ENCODE data around the gene NFYA.

The NFYA gene

GRCh38 chr6:41040101-41040939 lies 32.5 kb upstream of the NFYA start:
- H3K4me1 Mint-ChIP-seq (ENCODE audit: low read depth): peaks cover 10% of the 10 kb centered on the region
- no peaks in the 10 kb centered on the region for H3K27me3 Mint-ChIP-seq
- H3K36me3 Mint-ChIP-seq (ENCODE audit: low read depth): peaks cover 8% of the 10 kb centered on the region
- H3K9me3 Mint-ChIP-seq: no peaks in the 10 kb centered on the region
- DNase-seq: no peak
- H3K4me3 Mint-ChIP-seq: no peak overlapping the region
- H3K27ac Mint-ChIP-seq: peak overlapping the region; percentile 9

- Mint-ChIP-seq H3K36me3 (ENCODE audit: low read depth) (peaks cover 9% of the 10 kb centered on the region), H3K4me1 (ENCODE audit: low read depth) (peaks cover 10% of the 10 kb centered on the region), H3K27ac (no peak overlapping the region), H3K9me3 (no peaks in the 10 kb centered on the region), H3K4me3 (no peak overlapping the region), H3K27me3 (no peaks in the 10 kb centered on the region)
- no peak for DNase-seq
These were observed 31.7 kb upstream of the NFYA start for GRCh38 chr6:41040940-41041536.

DNA sequence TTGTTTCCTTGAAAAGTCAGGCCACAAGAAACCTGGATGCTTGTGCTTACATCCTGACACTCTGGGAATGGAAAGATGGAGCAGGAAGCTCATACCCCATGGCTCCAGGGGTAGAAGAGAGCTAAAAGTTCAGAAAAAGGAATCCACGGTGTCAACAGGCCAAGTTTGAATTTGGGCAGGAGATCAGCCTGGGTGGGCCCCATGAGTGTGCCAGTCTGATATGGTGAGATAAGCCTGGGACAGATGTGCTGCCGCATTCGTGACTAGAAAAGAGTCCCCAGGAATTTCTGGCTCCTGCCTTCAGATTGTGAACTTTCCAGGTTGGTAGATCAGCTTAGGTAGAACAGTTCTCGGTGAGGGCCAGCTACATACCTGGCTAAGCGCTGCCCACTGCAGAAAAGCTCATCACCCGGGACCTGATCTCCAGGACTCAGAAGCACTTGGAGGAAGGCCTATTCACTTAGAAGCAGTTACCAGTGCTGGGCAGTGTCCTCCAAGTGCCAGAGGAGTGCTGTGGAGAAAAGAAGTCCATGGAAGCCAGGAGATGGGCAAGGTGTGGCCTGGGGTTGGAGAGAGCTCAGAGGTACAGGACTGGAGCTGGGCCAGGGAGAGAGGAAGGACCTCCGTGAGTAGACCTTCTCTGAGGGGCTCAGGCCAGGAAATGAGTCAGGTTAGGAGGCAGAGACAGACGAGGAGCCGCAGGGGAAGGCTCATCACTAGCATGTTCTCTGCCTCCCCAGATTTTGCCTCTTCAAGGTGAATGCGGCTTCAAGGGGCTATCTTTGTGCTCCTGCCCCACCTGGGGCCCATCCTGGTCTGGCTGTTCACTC lies 30.3 kb upstream of the NFYA start, which contains the start of gene TSPO2:
Gene TSPO2, plus strand, starts transcription at position 242 of the 830 bp plus-strand sequence. Its CDS starts 519 bp downstream, at position 761.
- no peaks in the 10 kb centered on the region for H3K27me3 Mint-ChIP-seq
- H3K4me1 Mint-ChIP-seq (ENCODE audit: low read depth): peaks cover 10% of the 10 kb centered on the region
- H3K27ac Mint-ChIP-seq: no peak within 1 kb of the TSS
- H3K36me3 Mint-ChIP-seq (ENCODE audit: low read depth): peaks cover 11% of the 10 kb centered on the region
- H3K4me3 Mint-ChIP-seq: no peak within 1 kb of the TSS
- no peak for DNase-seq
- H3K9me3 Mint-ChIP-seq: no peaks in the 10 kb centered on the region

GRCh38 chr6:41043151-41043550 lies 29.6 kb upstream of the NFYA start:
- Mint-ChIP-seq H3K36me3 (ENCODE audit: low read depth) (peaks cover 14% of the 10 kb centered on the region), H3K27me3 (no peaks in the 10 kb centered on the region), H3K4me1 (ENCODE audit: low read depth) (peaks cover 10% of the 10 kb centered on the region), H3K27ac (no peak overlapping the region), H3K4me3 (no peak overlapping the region), H3K9me3 (no peaks in the 10 kb centered on the region)
- DNase-seq: no peak

DNA sequence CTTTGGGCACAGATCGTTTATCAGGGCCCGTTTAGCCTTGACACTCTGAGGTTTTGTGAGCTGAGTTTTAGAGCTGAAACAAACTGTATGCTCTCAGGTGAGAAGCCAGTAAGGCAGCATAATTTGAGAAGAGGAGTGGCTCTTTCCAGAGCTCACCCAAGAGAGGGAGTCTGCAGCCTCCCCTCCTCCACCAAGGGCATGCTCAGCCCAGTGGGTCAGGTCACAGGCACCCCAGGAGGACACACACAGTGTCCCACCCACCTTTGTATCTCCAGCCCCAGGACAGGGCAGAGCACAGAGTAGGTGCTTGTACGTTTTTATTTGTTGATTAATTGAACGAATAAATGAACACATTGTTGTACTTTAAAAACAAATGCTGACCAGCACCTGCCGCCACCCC lies 27.1 kb upstream of the NFYA start:
- H3K27ac Mint-ChIP-seq: no peak overlapping the region
- H3K36me3 Mint-ChIP-seq (ENCODE audit: low read depth): peaks cover 24% of the 10 kb centered on the region

DNA sequence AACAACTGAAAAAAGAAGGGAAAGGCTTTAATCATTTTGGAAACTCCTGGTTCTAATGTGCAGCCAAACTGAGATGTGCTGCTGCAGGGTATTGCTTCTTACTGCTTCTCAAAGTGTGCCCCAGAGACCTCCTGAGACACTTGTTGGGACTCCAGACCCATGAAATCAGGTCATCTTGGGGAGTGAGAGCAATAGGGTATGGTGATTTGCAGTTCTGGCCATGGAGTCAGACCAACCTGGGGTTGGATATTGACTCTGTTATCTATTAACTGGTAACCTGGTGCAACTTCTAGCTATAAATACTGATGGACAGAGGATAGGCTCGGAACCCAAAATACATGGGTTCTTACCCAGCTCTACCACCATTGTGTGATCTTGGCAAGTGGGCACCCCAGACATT lies 26.7 kb upstream of the NFYA start:
- Mint-ChIP-seq H3K36me3 (ENCODE audit: low read depth) (peaks cover 26% of the 10 kb centered on the region), H3K4me1 (ENCODE audit: low read depth) (no peaks in the 10 kb centered on the region), H3K27me3 (no peaks in the 10 kb centered on the region), H3K4me3 (no peak overlapping the region), H3K9me3 (no peaks in the 10 kb centered on the region), H3K27ac (no peak overlapping the region)
- DNase-seq: no peak

More for the DNA sequence above, 27.1 kb upstream of the NFYA start:
- no peak for DNase-seq
- no peaks in the 10 kb centered on the region for H3K9me3 Mint-ChIP-seq
- no peak overlapping the region for H3K4me3 Mint-ChIP-seq
- no peaks in the 10 kb centered on the region for H3K27me3 Mint-ChIP-seq
- peaks cover 3% of the 10 kb centered on the region for H3K4me1 Mint-ChIP-seq (ENCODE audit: low read depth)

GRCh38 chr6:41047306-41047705 lies 25.5 kb upstream of the NFYA start:
- Mint-ChIP-seq H3K36me3 (ENCODE audit: low read depth) (peaks cover 31% of the 10 kb centered on the region), H3K27ac (no peak overlapping the region), H3K27me3 (no peaks in the 10 kb centered on the region), H3K4me1 (ENCODE audit: low read depth) (peaks cover 9% of the 10 kb centered on the region), H3K4me3 (no peak overlapping the region), H3K9me3 (no peaks in the 10 kb centered on the region)
- DNase-seq: no peak

- H3K4me1 Mint-ChIP-seq (ENCODE audit: low read depth): peaks cover 15% of the 10 kb centered on the region
- H3K27ac Mint-ChIP-seq: no peak overlapping the region
- no peaks in the 10 kb centered on the region for H3K9me3 Mint-ChIP-seq
- H3K27me3 Mint-ChIP-seq: no peaks in the 10 kb centered on the region
- no peak overlapping the region for H3K4me3 Mint-ChIP-seq
- DNase-seq: no peak
- H3K36me3 Mint-ChIP-seq (ENCODE audit: low read depth): peaks cover 28% of the 10 kb centered on the region
These were observed 24.7 kb upstream of the NFYA start for GRCh38 chr6:41047745-41048732.

DNA sequence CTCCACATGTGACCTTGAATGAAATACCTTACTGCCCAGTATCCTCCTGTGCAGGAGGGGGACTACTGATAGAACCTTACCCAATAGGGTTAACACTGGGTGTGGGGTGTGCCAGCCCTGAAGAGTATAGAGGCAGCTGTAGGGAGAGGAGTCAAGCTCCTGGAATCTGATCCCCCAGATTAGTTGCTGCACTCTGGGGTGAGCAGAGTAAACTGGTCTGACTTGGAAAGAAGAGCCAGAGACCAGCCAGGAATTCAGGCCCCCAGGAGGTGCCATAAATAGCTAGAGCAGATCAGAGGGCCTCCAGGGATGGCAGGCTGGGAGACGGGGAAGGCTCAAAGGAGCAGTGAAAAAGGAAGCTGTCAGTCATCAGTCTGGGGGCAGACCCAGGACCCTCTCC lies 23.3 kb upstream of the NFYA start:
- Mint-ChIP-seq H3K27me3 (no peaks in the 10 kb centered on the region), H3K9me3 (no peaks in the 10 kb centered on the region), H3K4me1 (ENCODE audit: low read depth) (peaks cover 15% of the 10 kb centered on the region), H3K27ac (no peak overlapping the region), H3K4me3 (no peak overlapping the region), H3K36me3 (ENCODE audit: low read depth) (peaks cover 28% of the 10 kb centered on the region)
- no peak for DNase-seq

GRCh38 chr6:41049955-41050354 lies 22.8 kb upstream of the NFYA start:
- Mint-ChIP-seq H3K4me3 (no peak overlapping the region), H3K36me3 (ENCODE audit: low read depth) (peaks cover 31% of the 10 kb centered on the region), H3K27me3 (no peaks in the 10 kb centered on the region), H3K4me1 (ENCODE audit: low read depth) (peaks cover 15% of the 10 kb centered on the region), H3K27ac (no peak overlapping the region), H3K9me3 (no peaks in the 10 kb centered on the region)
- DNase-seq: no peak

DNA sequence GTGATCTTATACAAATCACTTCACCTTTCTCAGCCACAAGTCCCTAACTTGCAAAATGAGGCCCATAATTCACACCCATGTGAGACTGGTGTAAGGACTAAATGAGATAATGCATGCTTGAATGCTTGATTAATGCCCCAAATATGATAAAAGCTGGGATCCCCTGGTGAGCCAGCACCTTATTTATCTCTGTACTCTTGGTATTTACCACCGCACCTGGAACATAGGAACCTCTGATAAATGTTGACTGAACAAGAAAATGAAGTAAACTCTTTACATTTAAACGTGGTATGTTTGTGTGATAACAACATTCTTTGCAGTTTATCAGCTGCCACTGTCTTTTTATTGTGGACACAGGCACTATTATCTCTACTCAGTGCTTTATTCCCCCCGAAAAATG lies 22.2 kb upstream of the NFYA start:
- no peak for DNase-seq
- Mint-ChIP-seq H3K27me3 (no peaks in the 10 kb centered on the region), H3K4me1 (ENCODE audit: low read depth) (peaks cover 15% of the 10 kb centered on the region), H3K27ac (no peak overlapping the region), H3K9me3 (no peaks in the 10 kb centered on the region), H3K36me3 (ENCODE audit: low read depth) (peaks cover 36% of the 10 kb centered on the region), H3K4me3 (no peak overlapping the region)

DNA sequence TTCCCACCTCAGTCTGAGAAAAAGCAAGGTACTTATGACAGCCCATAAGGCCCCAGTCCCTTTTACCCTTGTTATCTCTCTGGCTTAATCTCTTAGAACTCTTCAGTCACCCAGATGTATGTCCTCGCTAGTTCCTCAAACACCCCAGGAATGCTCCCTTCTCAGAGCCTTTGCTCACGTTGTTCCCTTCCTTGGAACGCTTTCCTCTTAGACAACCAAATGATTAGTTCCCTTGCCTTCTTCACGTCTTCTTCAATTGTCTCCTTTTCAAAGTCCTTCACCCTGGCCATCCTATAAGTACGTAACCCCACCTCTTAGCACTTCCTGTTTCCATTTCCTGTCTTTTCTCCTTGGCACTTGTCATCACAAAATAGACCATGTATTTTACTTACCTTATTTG lies 20.9 kb upstream of the NFYA start:
- Mint-ChIP-seq H3K4me3 (no peak overlapping the region), H3K4me1 (ENCODE audit: low read depth) (peaks cover 15% of the 10 kb centered on the region), H3K36me3 (ENCODE audit: low read depth) (peaks cover 44% of the 10 kb centered on the region), H3K9me3 (no peaks in the 10 kb centered on the region), H3K27ac (peak overlapping the region; percentile 69), H3K27me3 (no peaks in the 10 kb centered on the region)
- DNase-seq: no peak

DNA sequence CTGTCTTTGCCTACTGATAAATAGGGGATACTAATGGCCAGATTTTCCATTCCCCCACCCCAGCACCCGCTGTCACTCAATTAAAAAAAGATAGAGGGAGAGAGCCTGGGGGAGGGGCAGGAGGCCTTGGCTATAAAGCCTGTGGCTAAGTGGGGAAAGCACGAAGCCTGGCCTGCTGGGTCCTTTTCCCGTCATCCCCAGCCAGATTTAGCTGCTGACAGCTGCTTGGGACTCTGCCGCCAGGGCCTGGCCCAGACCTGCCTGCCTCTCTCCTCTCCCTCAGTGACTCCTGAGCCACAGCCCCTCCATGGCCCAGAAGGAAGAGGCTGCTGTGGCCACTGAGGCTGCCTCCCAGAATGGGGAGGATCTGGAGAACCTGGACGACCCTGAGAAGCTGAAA lies 19.7 kb upstream of the NFYA start, which contains the start of gene APOBEC2:
Gene APOBEC2, plus strand, starts transcription at position 162 of the 400 bp plus-strand sequence. Its CDS starts 146 bp downstream, at position 308.
- DNase-seq: no peak
- Mint-ChIP-seq H3K27me3 (no peaks in the 10 kb centered on the region), H3K4me3 (no peak within 1 kb of the TSS), H3K4me1 (ENCODE audit: low read depth) (peaks cover 15% of the 10 kb centered on the region), H3K36me3 (ENCODE audit: low read depth) (peaks cover 51% of the 10 kb centered on the region), H3K9me3 (no peaks in the 10 kb centered on the region), H3K27ac (peak within 1 kb of the TSS; percentile 69)

DNA sequence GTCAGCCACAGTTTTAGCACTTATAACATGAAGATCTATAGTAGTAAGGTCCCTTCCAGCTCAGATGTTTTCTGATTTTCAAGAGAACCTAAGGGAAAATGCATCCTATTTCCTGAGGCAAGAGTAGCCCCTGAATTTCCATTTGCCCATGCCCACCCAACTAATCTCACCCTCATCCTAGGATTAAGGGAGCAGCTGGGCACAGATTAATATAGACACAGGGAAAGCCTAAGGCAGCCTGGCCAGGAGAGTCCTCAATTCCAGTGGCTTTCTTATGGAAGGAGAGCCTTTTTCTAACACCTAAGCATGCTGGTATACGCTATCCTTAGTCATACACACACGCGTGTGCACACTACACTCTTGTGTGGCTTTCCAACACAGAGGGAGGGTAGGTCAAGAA lies 18.3 kb upstream of the NFYA start:
- no peak for DNase-seq
- peaks cover 57% of the 10 kb centered on the region for H3K36me3 Mint-ChIP-seq (ENCODE audit: low read depth)
- H3K9me3 Mint-ChIP-seq: no peaks in the 10 kb centered on the region
- no peak overlapping the region for H3K4me3 Mint-ChIP-seq
- peaks cover 18% of the 10 kb centered on the region for H3K4me1 Mint-ChIP-seq (ENCODE audit: low read depth)
- no peak overlapping the region for H3K27ac Mint-ChIP-seq
- H3K27me3 Mint-ChIP-seq: no peaks in the 10 kb centered on the region

Data from activated T-cell treated with anti-CD3 and anti-CD28 coated beads, Interleukin-2, amount 50 U/mL, for 24 hours (primary cell).